ENCODE measurements around the gene FANCD2OS.
"Not testable (repeated sequence)": the region's sequence is repeated elsewhere in the genome, so short reads cannot be mapped to it uniquely, and the experiment has no call there.

FANCD2OS gene

DNA sequence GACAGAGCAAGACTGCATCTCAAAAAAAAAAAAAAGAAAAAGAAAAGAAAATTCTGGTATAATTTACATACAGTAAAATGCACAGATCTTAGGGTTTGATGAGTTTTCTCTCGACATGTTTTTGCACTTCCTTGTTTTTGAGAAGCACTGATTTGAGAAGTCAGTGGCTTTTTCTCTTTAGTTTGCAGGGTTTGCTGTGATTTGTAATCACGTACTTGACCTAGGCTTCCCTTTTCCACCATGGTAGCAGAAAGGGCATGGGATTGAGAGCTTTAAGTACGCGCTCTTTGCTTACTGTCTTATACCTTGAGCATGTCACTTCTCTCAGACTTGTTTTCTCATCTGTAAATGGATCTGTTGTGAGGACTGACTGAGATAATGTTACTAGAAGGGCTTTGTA lies 37.6 kb upstream of the FANCD2OS start:
- no peak overlapping the region for H3K27ac ChIP-seq
- TF ChIP-seq, protein P1, sequence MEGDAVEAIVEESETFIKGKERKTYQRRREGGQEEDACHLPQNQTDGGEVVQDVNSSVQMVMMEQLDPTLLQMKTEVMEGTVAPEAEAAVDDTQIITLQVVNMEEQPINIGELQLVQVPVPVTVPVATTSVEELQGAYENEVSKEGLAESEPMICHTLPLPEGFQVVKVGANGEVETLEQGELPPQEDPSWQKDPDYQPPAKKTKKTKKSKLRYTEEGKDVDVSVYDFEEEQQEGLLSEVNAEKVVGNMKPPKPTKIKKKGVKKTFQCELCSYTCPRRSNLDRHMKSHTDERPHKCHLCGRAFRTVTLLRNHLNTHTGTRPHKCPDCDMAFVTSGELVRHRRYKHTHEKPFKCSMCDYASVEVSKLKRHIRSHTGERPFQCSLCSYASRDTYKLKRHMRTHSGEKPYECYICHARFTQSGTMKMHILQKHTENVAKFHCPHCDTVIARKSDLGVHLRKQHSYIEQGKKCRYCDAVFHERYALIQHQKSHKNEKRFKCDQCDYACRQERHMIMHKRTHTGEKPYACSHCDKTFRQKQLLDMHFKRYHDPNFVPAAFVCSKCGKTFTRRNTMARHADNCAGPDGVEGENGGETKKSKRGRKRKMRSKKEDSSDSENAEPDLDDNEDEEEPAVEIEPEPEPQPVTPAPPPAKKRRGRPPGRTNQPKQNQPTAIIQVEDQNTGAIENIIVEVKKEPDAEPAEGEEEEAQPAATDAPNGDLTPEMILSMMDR (IDR thresholded peaks at IDR 0.05): no peak
- no peak for TF ChIP-seq ZFX (IDR thresholded peaks at IDR 0.05; ENCODE audit: borderline replicate concordance)

DNA sequence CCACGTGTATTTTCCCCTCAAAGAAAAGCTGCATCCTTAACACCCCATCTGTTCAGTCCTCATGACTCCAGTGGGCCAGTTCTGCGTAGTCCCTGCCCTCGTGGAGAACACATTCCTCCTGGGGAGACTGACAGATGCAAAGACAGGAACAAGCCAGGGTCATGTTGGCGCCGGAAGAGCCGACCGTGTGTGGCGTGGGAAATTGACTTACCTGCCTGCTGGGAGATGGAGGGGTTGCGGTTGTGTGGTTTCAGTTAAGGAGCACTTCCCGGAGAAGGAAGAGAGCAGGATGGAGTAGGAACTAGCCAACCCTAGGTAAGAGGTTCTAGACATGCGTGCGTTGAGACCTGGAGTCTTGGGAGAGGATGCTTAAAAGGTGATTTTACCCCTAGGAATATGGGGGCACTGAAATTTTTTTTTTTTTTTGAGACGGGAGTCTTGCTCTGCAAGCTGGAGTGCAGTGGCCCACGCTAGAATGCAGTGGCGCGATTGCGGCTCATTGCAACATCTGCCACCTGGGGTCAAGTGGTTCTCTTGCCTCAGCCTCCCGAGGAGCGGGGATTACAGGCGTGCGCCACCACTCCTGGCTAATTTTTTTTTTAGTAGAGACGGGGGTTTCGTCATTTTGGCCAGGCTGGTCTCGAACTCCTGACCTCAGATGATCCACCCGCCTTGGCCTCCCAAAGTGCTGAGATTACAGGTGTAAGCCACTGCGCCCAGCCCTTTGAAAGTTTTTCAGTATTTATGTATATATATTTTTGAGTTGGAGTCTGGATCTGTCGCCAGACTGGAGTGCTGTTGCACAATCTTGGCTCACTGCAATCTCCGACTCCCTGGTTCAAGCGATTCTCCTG lies 34.9 kb upstream of the FANCD2OS start:
- TF ChIP-seq ZFX (IDR thresholded peaks at IDR 0.05; ENCODE audit: borderline replicate concordance): no peak
- TF ChIP-seq, protein P1 (IDR thresholded peaks at IDR 0.05): no peak
- H3K27ac ChIP-seq: peak overlapping the region; percentile 92

DNA sequence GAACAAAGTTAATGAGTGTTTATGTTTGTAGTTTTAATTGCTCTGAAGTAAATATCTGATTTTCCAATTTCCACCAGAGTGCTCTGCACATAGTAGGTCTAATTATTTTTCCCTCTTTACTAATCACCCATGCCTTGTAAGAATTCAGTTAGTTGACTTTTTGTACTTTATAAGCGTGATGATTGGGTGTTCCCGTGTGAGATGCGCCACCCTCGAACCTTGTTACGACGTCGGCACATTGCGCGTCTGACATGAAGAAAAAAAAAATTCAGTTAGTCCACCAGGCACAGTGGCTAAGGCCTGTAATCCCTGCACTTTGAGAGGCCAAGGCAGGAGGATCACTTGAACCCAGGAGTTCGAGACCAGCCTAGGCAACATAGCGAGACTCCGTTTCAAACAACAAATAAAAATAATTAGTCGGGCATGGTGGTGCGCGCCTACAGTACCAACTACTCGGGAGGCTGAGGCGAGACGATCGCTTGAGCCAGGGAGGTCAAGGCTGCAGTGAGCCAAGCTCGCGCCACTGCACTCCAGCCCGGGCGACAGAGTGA lies 33.0 kb upstream of the FANCD2OS start:
- TF ChIP-seq, protein P1 (IDR thresholded peaks at IDR 0.05): no peak
- peak overlapping the region; percentile 92 for H3K27ac ChIP-seq

DNA sequence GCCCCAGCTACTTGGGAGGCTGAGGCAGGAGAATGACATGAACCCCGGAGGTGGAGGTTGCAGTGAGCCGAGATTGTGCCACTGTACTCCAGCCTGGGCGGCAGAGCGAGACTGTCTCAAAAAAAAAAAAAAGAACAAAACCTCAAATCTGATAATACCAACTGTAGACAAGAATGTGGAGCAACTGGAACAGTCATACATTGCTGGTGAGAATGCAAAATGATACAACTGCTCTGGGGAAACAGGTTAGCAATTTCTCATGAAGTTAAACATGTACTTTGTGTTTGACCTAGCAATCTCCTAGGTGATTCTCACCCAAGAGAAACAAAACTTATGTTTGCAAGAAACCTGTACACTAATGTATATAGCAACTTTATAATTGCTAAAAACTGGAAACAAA lies 29.1 kb upstream of the FANCD2OS start:
- no peak overlapping the region for H3K27ac ChIP-seq
- TF ChIP-seq, protein P1 (IDR thresholded peaks at IDR 0.05): no peak
- no peak for TF ChIP-seq ZFX (IDR thresholded peaks at IDR 0.05; ENCODE audit: borderline replicate concordance)

DNA sequence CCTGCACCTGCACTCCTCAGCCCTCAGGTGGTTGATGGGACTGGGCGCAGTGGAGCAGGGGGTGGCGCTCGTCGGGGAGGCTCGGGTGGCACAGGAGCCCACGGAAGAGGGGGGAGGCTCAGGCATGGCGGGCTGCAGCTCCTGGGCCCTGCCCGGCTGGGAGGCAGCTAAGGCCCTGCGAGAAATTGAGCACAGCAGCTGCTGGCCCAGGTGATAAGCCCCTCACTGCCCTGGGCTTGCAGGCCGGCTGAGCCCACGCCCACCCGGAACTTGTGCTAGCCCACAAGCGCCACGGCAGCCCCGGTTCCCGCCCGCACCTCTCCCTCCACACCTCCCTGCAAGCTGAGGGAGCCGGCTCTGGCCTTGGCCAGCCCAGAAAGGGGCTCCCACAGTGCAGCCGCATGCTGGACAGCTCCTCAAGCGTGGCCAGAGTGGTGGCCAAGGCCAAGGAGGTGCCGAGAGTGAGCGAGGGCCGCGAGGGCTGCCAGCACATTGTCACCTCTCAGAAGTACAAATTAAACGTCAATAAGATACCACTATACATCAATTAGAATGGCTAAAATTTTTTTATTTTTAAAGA lies 28.5 kb upstream of the FANCD2OS start:
- TF ChIP-seq ZFX (IDR thresholded peaks at IDR 0.05; ENCODE audit: borderline replicate concordance): no peak
- TF ChIP-seq, protein P1 (IDR thresholded peaks at IDR 0.05): no peak
- H3K27ac ChIP-seq: no peak overlapping the region

DNA sequence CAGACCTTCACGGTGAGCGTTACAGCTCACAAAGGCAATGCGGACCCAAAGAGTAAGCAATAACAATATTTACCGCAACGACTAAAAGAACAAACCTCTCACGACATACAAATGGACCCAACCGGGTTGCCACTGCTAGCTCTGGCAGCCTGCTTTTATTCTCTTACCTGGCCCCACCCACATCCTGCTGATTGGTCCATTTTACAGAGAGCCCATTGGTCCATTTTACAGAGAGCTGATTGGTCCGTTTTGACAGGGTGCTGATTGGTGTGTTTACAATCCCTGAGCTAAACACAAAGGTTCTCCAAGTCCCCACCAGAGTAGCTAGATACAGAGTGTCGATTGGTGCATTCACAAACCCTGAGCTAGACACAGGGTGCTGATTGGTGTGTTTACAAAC lies 27.8 kb upstream of the FANCD2OS start:
- H3K27ac ChIP-seq: not testable (repeated sequence)

DNA sequence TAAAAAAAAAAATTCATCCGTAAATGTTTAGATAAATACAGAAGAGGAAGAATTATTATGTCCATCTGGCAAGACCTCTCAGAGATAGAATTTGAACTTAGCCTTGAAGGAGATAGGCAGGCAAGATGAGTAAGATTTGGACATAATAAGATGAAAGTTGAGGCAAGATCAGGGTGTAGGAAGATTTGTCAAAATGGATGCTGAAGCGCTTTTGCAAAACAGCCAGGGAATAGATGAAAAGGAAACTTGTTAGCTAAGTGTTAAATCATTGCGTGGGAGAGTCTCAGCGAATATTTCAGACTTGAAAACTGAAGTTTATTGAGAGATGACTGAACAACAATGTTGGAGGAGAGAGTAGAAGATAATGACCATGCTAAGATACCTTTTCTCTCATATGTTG lies 14.7 kb upstream of the FANCD2OS start:
- H3K27ac ChIP-seq: no peak overlapping the region
- no peak for TF ChIP-seq ZFX (IDR thresholded peaks at IDR 0.05; ENCODE audit: borderline replicate concordance)
- TF ChIP-seq, protein P1 (IDR thresholded peaks at IDR 0.05): no peak

All from 22Rv1 (cell line).